ENCODE measurements around the gene QPRT.
"Not testable (repeated sequence)": the region's sequence is repeated elsewhere in the genome, so short reads cannot be mapped to it uniquely, and the experiment has no call there.

DNA sequence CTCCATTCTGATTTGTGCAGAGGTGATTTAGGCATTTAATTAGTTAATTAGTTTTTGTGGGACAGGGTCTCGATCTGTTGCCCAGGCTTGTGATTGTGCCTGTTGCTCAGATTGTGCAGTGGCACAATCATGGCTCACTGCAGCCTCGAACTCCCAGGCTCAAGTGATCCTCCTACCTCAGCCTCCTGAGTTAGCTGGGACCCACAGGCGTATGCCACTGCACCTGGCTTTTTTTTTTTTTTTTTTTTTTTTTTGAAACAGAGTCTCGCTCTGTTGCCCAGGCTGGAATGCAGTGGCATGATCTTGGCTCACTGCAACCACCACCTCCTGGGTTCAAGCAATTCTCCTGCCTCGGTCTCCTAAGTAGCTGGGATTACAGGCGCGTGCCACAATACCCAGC, 25.1 kb upstream of the QPRT start:
- TF ChIP-seq, protein P1, sequence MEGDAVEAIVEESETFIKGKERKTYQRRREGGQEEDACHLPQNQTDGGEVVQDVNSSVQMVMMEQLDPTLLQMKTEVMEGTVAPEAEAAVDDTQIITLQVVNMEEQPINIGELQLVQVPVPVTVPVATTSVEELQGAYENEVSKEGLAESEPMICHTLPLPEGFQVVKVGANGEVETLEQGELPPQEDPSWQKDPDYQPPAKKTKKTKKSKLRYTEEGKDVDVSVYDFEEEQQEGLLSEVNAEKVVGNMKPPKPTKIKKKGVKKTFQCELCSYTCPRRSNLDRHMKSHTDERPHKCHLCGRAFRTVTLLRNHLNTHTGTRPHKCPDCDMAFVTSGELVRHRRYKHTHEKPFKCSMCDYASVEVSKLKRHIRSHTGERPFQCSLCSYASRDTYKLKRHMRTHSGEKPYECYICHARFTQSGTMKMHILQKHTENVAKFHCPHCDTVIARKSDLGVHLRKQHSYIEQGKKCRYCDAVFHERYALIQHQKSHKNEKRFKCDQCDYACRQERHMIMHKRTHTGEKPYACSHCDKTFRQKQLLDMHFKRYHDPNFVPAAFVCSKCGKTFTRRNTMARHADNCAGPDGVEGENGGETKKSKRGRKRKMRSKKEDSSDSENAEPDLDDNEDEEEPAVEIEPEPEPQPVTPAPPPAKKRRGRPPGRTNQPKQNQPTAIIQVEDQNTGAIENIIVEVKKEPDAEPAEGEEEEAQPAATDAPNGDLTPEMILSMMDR (IDR thresholded peaks at IDR 0.05; ENCODE audit: low read depth, low read length): not testable (repeated sequence)
- TF ChIP-seq EZH2phosphoT487 (IDR thresholded peaks at IDR 0.05; ENCODE audit: low read depth): not testable (repeated sequence)
